Muscle of leg (tissue), 11 donors: ENCODE measurements around the gene ANKFN1. TPM values are rescaled to one million over a fixed set of nuclear protein-coding genes. Genes with fewer than 3 reads are reported as not detected.

Experiments used
- DNase-seq: peaks from one replicate; pipeline ENCODE4 v3.0.0; 2013
- H3K27ac ChIP-seq: one replicate; pipeline ENCODE4 v1.5.1; 2013; ENCODE audit warnings: mild to moderate bottlenecking, low read length, control low read depth
- H3K27me3 ChIP-seq: one replicate; pipeline ENCODE4 v1.6.1; 2013; ENCODE audit warnings: low read length; ENCODE audit not compliant: control insufficient read depth, insufficient read depth
- H3K36me3 ChIP-seq: one replicate; pipeline ENCODE4 v1.6.1; 2013; ENCODE audit warnings: low read length; ENCODE audit not compliant: control insufficient read depth, insufficient read depth
- H3K4me1 ChIP-seq: one replicate; pipeline ENCODE4 v1.6.1; 2013; ENCODE audit warnings: low read length; ENCODE audit not compliant: control insufficient read depth, insufficient read depth
- H3K4me3 ChIP-seq: one replicate; pipeline ENCODE4 v1.5.1; 2013; ENCODE audit warnings: low read length, control low read depth
- H3K9me3 ChIP-seq: replicated peaks from 2 replicates; pipeline ENCODE4 v1.6.1; 2013; ENCODE audit warnings: low read depth, low read length; ENCODE audit not compliant: control insufficient read depth
- WGBS: methylation state at CpG from one replicate; pipeline ENCODE4 v1.1.5; 2013; ENCODE audit warnings: missing lambda C conversion rate; ENCODE audit not compliant: insufficient coverage; 5-methylcytosine and 5-hydroxymethylcytosine counted together
- polyA plus RNA-seq, 8 donors: library from polyadenylated mRNA; unstranded; fragments of 120-200 nt; gene quantifications; one replicate each; pipeline versions ENCODE4 v1.2.1 to v1.2.3, GENCODE V29; 2013; ENCODE audit warnings: inconsistent platforms in 1 of 8, low replicate concordance in 1 of 8; ENCODE audit not compliant: insufficient read length in 8 of 8, insufficient read depth in 1 of 8
- total RNA-seq: library from RNA; stranded (reverse); fragments of 120-200 nt; gene quantifications from one replicate; pipeline ENCODE4 v1.2.4, GENCODE V29; 2013

Gene ANKFN1
- total and polyA plus RNA-seq, 9 donors = 0.10 to 0.91 (median 0.39) TPM

DNA sequence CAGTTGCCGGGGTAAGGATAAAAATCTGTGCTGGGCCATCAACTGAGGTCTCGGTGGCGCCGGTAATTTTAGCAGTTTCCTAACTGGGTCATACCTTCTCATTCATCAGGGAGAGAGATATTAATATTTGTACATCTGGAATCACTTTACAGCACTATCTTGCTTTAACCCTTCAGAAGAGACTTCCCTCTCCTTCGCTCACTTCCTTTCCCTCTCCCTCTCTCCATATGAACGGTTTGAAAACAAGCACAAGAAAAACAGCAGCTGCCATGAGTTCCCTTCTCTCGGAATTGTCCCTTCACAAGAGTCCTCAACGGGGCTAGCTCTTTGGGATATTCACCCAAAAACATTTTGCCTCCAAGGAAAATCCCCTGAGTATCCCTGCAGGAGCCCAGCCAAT lies 295.9 kb downstream of the ANKFN1 start:
- Histone ChIP-seq H3K36me3 (no peaks in the 10 kb centered on the region), H3K9me3 (no peaks in the 10 kb centered on the region), H3K4me1 (no peaks in the 10 kb centered on the region), H3K4me3 (no peak overlapping the region), H3K27ac (no peak overlapping the region), H3K27me3 (no peaks in the 10 kb centered on the region)
- DNase-seq = peak; percentile 16
- 58% methylated on average over 3 of the region's 8 CpGs for WGBS

DNA sequence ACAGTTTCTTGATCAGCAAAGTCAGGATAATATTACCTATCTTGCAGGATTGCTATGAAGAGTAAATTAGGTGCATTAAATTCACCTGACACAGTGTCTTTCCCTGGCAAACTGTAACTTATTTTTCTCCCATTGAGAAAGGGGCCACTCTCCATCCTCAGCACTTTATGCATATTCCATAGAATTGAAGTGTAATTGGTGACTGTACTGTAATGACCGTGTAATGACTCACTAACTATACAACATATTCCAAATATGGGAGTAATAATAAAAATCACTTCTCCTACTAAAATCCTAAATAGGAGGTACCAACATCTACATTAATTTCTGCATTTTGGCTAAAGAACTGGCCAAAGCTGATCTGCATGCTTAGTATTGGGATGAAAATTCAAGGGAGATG lies 298.4 kb downstream of the ANKFN1 start:
- Histone ChIP-seq H3K27ac (no peak overlapping the region), H3K4me3 (no peak overlapping the region), H3K36me3 (no peaks in the 10 kb centered on the region), H3K27me3 (no peaks in the 10 kb centered on the region), H3K9me3 (no peaks in the 10 kb centered on the region), H3K4me1 (no peaks in the 10 kb centered on the region)
- DNase-seq = no peak
- no CpG with 5 or more reads among the region's 1 CpG for WGBS

DNA sequence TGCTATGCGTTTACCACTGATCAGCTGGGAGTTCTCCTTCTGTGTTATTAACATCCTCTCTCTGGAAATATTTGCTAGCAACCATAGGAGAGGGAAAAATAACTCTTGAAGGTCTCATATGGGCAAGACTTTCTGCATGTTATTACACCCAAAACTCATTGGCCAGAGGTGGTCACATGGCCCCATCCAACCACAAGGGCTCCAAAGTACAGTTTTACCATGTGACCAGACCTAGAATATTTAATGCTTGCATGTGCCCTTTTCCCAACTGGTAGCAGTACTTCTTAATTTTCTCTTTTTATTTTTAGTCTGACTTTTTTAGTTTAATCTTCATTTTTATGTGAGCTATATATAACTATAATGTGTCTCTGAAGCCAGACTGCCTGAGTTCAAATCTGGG lies 299.2 kb downstream of the ANKFN1 start:
- WGBS = no CpG with 5 or more reads among the region's 1 CpG
- no peak overlapping the region for H3K27ac ChIP-seq
- H3K4me3 ChIP-seq = no peak overlapping the region
- no peaks in the 10 kb centered on the region for H3K27me3 ChIP-seq
- no peaks in the 10 kb centered on the region for H3K36me3 ChIP-seq
- no peak for DNase-seq
- H3K9me3 ChIP-seq = no peaks in the 10 kb centered on the region
- no peaks in the 10 kb centered on the region for H3K4me1 ChIP-seq

DNA sequence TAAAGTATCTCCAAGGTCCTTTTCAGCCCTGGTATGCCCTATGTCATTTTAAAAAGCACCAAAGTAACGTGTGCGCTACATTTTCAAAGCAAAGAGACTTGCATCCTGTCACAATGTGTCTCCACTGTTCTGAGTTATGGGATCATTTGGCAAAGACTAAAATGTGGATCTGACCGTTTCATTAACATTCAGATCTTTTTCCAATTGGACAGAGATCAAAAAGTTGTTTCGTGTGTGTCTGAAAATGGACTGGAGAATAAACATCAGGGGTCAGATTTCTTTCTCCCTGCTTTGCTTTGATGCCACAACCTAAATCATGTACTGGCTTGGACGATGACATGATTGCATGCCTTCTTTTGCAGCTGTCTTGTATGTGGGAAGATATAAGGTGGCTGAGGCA lies 304.2 kb downstream of the ANKFN1 start:
- WGBS = no CpG with 5 or more reads among the region's 5 CpGs
- Histone ChIP-seq H3K27ac (no peak overlapping the region), H3K9me3 (no peaks in the 10 kb centered on the region), H3K4me1 (no peaks in the 10 kb centered on the region), H3K36me3 (no peaks in the 10 kb centered on the region), H3K27me3 (no peaks in the 10 kb centered on the region), H3K4me3 (no peak overlapping the region)
- peak; percentile 27 for DNase-seq

DNA sequence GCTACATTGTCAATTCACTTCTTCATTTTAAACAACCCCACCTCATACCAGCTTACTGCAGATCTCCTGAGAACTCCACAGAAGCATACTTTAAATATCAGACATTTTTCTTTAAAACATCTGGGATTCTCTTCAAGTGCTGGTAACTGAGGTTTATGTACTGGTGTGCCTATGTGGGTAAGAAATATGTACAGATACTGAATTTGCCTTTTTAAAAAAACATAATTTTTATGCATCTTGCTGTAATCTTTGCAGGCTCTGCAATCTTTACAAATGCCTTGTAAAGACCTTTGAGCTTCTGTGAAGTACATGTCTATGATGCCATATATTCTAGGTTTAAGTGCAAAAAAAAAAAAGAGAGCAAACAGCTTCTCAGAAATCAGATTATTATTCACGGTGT lies 312.6 kb downstream of the ANKFN1 start:
- no CpG with 5 or more reads among the region's 1 CpG for WGBS
- Histone ChIP-seq H3K9me3 (no peaks in the 10 kb centered on the region), H3K36me3 (no peaks in the 10 kb centered on the region), H3K4me1 (no peaks in the 10 kb centered on the region), H3K27ac (no peak overlapping the region), H3K27me3 (no peaks in the 10 kb centered on the region), H3K4me3 (no peak overlapping the region)
- no peak for DNase-seq

DNA sequence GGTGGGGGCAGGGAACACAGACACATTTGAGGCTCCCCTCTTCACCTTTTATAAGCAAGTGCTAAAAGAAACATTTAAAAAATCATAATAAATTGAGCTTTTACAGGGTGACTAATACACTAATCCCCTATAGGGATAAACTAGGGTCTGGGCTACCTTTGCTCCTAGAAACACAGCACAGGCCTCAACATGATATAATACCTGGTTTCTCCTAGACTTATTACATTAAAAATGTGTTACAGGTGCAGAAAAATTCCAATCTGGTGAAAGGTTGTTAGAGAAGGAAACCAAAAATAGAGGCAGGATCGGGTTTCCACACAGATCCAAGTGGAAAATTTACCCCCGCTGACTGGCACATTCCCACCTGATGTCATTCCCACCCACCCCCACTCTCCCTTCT lies 315.6 kb downstream of the ANKFN1 start:
- no peaks in the 10 kb centered on the region for H3K36me3 ChIP-seq
- no peak for DNase-seq
- H3K27ac ChIP-seq = no peak overlapping the region
- WGBS = no CpG with 5 or more reads among the region's 2 CpGs
- H3K9me3 ChIP-seq = peaks cover 2% of the 10 kb centered on the region
- H3K27me3 ChIP-seq = no peaks in the 10 kb centered on the region
- no peaks in the 10 kb centered on the region for H3K4me1 ChIP-seq
- no peak overlapping the region for H3K4me3 ChIP-seq

DNA sequence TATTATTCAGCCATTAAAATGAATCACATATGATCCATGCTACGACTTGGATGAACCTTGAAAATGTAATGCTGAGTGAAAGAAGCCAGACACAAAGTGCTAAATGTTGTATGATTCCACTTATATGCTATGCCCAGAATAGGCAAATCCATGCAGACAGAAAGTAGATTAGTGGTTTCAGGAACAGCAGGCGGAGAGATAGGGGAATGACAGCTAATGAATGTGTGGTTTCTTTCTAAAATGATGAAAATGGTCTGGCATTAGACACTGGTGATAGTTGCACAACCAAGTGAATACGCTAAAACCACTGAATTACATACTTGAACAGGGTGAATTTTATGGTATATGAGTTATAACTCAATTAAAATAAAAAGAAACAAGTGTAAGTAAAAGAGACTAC lies 318.4 kb downstream of the ANKFN1 start:
- 100% methylated on average over 1 of the region's 3 CpGs for WGBS

DNA sequence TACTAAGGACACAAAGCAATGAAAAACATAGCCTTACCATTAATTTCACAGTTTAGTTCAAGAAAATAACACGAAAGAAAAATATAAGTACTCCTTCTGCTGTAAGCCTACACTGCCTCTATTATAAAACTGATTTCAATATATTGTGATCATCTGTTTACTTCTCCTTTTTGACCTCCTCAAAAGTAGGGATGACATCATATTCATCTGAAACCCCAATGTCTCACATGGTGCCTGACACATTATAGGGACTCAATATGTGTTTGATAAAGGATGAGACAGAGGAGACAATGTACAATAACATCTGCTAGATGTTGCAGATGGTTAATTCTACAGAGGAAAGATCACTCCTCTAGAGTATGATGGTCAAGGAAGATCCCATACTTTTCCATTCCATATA lies 321.8 kb downstream of the ANKFN1 start:
- WGBS = no CpG with 5 or more reads among the region's 1 CpG
- no peaks in the 10 kb centered on the region for H3K4me1 ChIP-seq
- no peaks in the 10 kb centered on the region for H3K36me3 ChIP-seq
- H3K27ac ChIP-seq = no peak overlapping the region
- H3K9me3 ChIP-seq = peaks cover 2% of the 10 kb centered on the region
- H3K27me3 ChIP-seq = no peaks in the 10 kb centered on the region
- no peak for DNase-seq
- no peak overlapping the region for H3K4me3 ChIP-seq

More for the DNA sequence above, 318.4 kb downstream of the ANKFN1 start:
- no peak overlapping the region for H3K27ac ChIP-seq
- peaks cover 2% of the 10 kb centered on the region for H3K9me3 ChIP-seq
- no peaks in the 10 kb centered on the region for H3K4me1 ChIP-seq
- H3K4me3 ChIP-seq = no peak overlapping the region
- DNase-seq = no peak
- no peaks in the 10 kb centered on the region for H3K27me3 ChIP-seq
- no peaks in the 10 kb centered on the region for H3K36me3 ChIP-seq

DNA sequence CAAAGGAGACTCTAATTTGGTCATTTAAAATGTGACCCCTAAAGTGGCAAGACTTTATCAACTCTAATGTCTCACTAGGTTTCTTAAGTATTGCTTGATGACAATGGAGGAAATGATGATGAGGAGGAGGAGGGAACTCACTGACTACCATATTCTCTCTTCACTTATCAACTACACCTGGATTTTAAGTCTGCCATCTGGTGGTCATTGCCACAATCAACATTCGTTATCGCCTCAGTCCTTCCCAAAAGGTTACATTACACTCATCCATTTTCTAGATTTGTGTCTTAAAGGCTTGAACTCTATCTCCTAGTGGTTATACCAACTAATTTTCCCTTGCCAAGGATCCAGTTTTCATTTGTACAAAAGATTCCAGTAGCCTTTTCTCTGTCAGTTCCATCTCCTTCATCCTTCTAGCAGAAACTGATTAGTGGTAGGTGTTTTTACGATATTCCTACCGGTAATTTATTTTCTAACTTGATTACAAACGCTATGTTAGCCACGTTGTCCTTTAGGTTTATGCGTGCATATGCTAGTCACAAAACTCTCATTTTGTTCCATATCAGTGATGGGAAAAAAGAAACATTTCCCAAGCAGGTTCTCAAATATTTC lies 325.7 kb downstream of the ANKFN1 start:
- 38% methylated on average over 2 of the region's 7 CpGs for WGBS
- DNase-seq = no peak
- H3K27me3 ChIP-seq = no peaks in the 10 kb centered on the region

DNA sequence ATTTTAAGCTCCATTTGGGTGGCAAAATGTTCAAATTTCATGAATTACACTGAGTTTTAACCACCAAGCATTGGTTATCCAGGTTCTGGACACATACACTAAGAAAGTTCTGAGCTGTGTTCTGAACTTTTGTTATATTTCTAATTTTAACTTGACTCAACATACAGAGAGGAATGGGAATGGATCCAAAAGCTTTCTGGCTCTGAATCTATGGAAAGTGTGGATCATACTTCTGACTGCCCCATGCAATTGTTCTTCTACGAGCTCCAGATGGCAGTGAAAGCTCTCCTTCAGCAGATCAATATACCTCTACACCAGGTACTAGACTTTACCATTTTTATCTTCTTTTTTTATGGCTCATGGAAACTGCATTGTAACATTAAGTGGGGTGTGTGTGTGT lies 327.2 kb downstream of the ANKFN1 start:
- DNase-seq = peak; percentile 87
- no peak overlapping the region for H3K27ac ChIP-seq
- no CpG with 5 or more reads among the region's 1 CpG for WGBS
- H3K36me3 ChIP-seq = no peaks in the 10 kb centered on the region
- no peak overlapping the region for H3K4me3 ChIP-seq
- H3K27me3 ChIP-seq = no peaks in the 10 kb centered on the region
- peaks cover 6% of the 10 kb centered on the region for H3K4me1 ChIP-seq
- no peaks in the 10 kb centered on the region for H3K9me3 ChIP-seq

More for the DNA sequence above, 325.7 kb downstream of the ANKFN1 start:
- H3K36me3 ChIP-seq = no peaks in the 10 kb centered on the region
- H3K27ac ChIP-seq = no peak overlapping the region
- peaks cover 6% of the 10 kb centered on the region for H3K4me1 ChIP-seq
- H3K9me3 ChIP-seq = no peaks in the 10 kb centered on the region
- H3K4me3 ChIP-seq = no peak overlapping the region

DNA sequence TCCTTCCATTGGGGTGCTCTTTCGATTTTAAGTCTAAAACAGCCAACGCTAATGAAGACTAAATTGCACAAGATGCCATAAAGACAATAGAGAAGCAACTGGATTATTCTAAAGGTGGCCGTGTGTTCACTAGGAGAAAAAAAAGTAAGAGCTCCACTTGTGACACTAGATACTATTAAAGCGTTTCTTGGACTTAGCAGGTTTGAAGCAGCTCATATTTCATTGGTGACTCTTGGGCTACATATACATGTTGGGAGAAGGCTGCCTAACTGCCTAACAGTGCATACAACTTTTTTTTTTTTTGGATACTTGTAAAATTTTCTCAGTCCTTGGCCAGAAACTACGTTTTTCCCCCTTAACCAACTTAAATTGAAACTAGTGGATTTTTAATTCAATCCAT lies 328.4 kb downstream of the ANKFN1 start:
- H3K9me3 ChIP-seq = no peaks in the 10 kb centered on the region
- no peaks in the 10 kb centered on the region for H3K36me3 ChIP-seq
- H3K4me1 ChIP-seq = peaks cover 6% of the 10 kb centered on the region
- 100% methylated on average over 1 of the region's 5 CpGs for WGBS
- DNase-seq = peak; percentile 54
- H3K27me3 ChIP-seq = no peaks in the 10 kb centered on the region
- no peak overlapping the region for H3K4me3 ChIP-seq
- no peak overlapping the region for H3K27ac ChIP-seq
